A673 (cell line): ENCODE data around the gene EIF4G1. TPM values are rescaled to one million over a fixed set of nuclear protein-coding genes. Genes with fewer than 3 reads are reported as not detected.

ENCODE experiments used
- BruUV-seq: library from RNA; stranded (reverse); fragments of 400-500 nt; replicated peaks from 2 replicates; lab custom pipeline; 2021; lab: Mats Ljungman, UMichigan
- CTCF ChIA-PET: fragments of 300-600 bp; sonication (Branson Sonifier 250); formaldehyde crosslinking; loops from one replicate; lab custom pipeline; 2022; ENCODE audit warnings: antibody characterized with exemption; lab: Charles Lee
- POLR2A ChIA-PET: fragments of 300-600 bp; sonication (Branson Sonifier 250); formaldehyde crosslinking; loops from one replicate; lab custom pipeline; 2022; ENCODE audit warnings: antibody characterized with exemption; ENCODE audit not compliant: low non-redundant PET; lab: Charles Lee
- DNase-seq: peaks from one replicate; pipeline ENCODE4 v3.0.0-alpha.2; 2015; ENCODE audit warnings: low spot score
- H3K27ac ChIP-seq: fragments of 200-600 bp; sonication (generic); 2 replicates; pipeline ENCODE4 v1.5.1; 2016; ENCODE audit warnings: mixed run types, low read depth, mild to moderate bottlenecking, mixed read lengths, antibody characterized with exemption, low read length; ENCODE audit not compliant: poor library complexity, severe bottlenecking
- H3K27me3 ChIP-seq: fragments of 200-600 bp; sonication (generic); replicated peaks from 2 replicates; pipeline ENCODE4 v1.6.1; 2017; ENCODE audit warnings: mixed run types, low read depth, mild to moderate bottlenecking, mixed read lengths, antibody characterized with exemption, low read length; ENCODE audit not compliant: insufficient read depth, poor library complexity
- H3K36me3 ChIP-seq: fragments of 200-600 bp; sonication (generic); 2 replicates; pipeline ENCODE4 v1.6.1; 2016; ENCODE audit warnings: mixed run types, mild to moderate bottlenecking, mixed read lengths, antibody characterized with exemption, low read length; ENCODE audit not compliant: insufficient read depth, poor library complexity, severe bottlenecking
- H3K4me1 ChIP-seq: fragments of 200-600 bp; sonication (generic); 2 replicates; pipeline ENCODE4 v1.6.1; 2017; ENCODE audit warnings: mixed run types, mild to moderate bottlenecking, mixed read lengths, antibody characterized with exemption, low read length; ENCODE audit not compliant: insufficient read depth, poor library complexity, severe bottlenecking
- H3K4me3 ChIP-seq: fragments of 200-600 bp; sonication (generic); 2 replicates; pipeline ENCODE4 v1.5.1; 2016; ENCODE audit warnings: low read depth, mixed run types, mild to moderate bottlenecking, mixed read lengths, low read length; ENCODE audit not compliant: poor library complexity, severe bottlenecking
- H3K9me3 ChIP-seq: fragments of 200-600 bp; sonication (generic); 2 replicates; pipeline ENCODE4 v1.6.1; 2016; ENCODE audit warnings: mixed run types, low read depth, mild to moderate bottlenecking, mixed read lengths, antibody characterized with exemption, low read length; ENCODE audit not compliant: poor library complexity, severe bottlenecking
- EZH2 ChIP-seq: fragments of 200-600 bp; sonication (generic); IDR thresholded peaks from 2 replicates; pipeline ENCODE4 v1.6.1; 2017; ENCODE audit warnings: borderline replicate concordance, low read depth, mild to moderate bottlenecking, mixed read lengths, antibody characterized with exemption, low read length; ENCODE audit not compliant: poor library complexity, severe bottlenecking
- intact Hi-C: fragments of 100-400 bp; cut with micrococcal nuclease; formaldehyde crosslinking; loops from one replicate; pipeline ENCODE4 v1.10.0; 2022; ENCODE audit not compliant: unreplicated experiment
- total RNA-seq: library from RNA; stranded (reverse); gene quantifications from 2 replicates; pipeline ENCODE4 v1.2.3, GENCODE V29; 2021
- TF ChIP-seq, protein P1 (sequence below): fragments of 300-800, 200-600 bp; sonication (generic); conservative IDR thresholded peaks from 2 replicates; pipeline ENCODE4 v1.5.1; 2017; ENCODE audit warnings: low read depth, mild to moderate bottlenecking, antibody characterized with exemption, low read length, moderate library complexity, mixed read lengths

EIF4G1 gene
- total RNA-seq, 1 experiment from 2014 or later = 559 TPM

DNA sequence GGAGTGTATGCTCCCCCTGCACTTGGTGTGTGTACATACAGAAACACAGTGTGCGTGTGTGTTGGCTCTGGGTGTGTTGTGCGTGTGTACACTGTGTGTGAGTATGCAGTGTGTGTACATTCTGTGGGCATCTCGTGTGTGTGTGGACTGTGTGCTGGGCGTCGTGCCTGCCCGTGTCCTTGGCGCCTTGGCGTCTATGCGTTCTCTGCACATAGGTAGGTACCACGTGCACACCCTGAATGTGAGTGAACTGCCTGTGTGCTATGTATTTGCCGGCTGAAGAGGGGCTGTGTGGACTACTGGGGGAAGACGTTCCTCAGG, 39.1 kb upstream of the EIF4G1 start:
- Histone ChIP-seq H3K4me3 (no peak overlapping the region), H3K27ac (no peak overlapping the region), H3K27me3 (peaks cover 24% of the 10 kb centered on the region), H3K4me1 (no peaks in the 10 kb centered on the region), H3K36me3 (no peaks in the 10 kb centered on the region), H3K9me3 (no peaks in the 10 kb centered on the region)
- TF ChIP-seq EZH2 = no peak
- TF ChIP-seq, protein P1, sequence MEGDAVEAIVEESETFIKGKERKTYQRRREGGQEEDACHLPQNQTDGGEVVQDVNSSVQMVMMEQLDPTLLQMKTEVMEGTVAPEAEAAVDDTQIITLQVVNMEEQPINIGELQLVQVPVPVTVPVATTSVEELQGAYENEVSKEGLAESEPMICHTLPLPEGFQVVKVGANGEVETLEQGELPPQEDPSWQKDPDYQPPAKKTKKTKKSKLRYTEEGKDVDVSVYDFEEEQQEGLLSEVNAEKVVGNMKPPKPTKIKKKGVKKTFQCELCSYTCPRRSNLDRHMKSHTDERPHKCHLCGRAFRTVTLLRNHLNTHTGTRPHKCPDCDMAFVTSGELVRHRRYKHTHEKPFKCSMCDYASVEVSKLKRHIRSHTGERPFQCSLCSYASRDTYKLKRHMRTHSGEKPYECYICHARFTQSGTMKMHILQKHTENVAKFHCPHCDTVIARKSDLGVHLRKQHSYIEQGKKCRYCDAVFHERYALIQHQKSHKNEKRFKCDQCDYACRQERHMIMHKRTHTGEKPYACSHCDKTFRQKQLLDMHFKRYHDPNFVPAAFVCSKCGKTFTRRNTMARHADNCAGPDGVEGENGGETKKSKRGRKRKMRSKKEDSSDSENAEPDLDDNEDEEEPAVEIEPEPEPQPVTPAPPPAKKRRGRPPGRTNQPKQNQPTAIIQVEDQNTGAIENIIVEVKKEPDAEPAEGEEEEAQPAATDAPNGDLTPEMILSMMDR = no peak
- ChIA-PET CTCF (no interaction called here), POLR2A (no interaction called here)
- no peak for DNase-seq
- no TSS peak for BruUV-seq
- intact Hi-C loops = no loop called here

DNA sequence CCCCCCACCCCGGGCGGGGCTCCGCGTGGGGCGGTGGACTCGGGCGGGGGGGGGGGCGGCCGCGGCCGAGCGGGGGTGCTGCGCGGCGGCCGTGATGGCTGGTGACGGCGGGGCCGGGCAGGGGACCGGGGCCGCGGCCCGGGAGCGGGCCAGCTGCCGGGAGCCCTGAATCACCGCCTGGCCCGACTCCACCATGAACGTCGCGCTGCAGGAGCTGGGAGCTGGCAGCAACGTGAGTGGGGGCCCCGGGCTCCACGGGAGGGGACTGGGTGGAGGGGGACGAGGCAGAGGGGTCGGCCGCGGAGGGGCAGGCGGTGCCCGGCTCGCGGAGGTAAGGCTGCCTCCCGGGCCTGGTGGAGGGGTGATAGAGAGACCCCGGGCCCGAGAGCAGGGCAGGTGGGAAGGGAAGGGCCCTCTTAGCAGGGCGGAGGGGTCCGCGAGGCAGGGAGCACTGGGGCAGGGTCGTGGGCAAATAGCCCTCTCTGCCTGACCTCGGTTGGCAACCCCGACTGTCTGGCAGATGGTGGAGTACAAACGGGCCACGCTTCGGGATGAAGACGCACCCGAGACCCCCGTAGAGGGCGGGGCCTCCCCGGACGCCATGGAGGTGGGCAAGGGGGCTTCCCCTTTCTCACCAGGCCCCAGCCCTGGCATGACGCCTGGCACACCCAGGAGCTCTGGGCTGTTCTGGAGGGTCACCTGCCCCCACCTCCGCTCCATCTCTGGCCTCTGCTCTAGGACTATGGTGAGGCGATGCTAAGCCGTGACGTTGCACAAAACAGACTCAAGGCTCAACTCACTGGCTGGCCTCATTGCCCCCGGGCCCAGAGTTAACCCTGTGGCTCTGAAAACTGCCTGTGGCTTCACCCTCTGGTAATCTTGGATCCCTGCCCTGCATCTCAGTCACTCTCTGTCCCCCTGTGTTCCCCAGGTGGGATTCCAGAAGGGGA, 38.2 kb upstream of the EIF4G1 start, which contains the start of gene ECE2:
ECE2 (plus strand) TSS at position 62 of the 950 bp plus-strand sequence; CDS start at position 194, 132 bp downstream.
- no peak for TF ChIP-seq EZH2
- TF ChIP-seq, protein P1 = no peak
- Histone ChIP-seq H3K27ac (no peak within 1 kb of the TSS), H3K27me3 (peaks cover 24% of the 10 kb centered on the region), H3K36me3 (no peaks in the 10 kb centered on the region), H3K9me3 (no peaks in the 10 kb centered on the region), H3K4me1 (no peaks in the 10 kb centered on the region), H3K4me3 (no peak within 1 kb of the TSS)
- no peak for DNase-seq
- CTCF ChIA-PET = no interaction called here
- intact Hi-C loops = no loop called here
- no TSS peak for BruUV-seq
- POLR2A ChIA-PET = no interaction called here

DNA sequence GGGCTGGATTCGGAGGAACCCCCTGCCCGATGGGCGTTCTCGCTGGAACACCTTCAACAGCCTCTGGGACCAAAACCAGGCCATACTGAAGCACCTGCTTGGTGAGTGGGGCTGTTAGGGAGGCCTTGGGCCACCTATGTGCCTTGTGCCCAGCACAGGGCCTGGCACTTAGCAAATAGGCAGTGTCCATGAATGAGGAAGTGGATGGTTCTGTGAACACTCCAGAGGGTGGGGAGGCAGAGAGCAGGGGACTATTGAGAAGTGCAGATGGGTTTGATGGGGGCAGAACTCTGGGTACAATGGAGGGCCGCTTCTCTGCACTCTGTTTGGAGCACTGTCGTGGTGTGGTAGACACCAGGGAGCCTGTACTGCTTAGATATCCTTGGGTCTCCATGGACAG, 37.0 kb upstream of the EIF4G1 start:
- H3K27ac ChIP-seq = no peak overlapping the region
- H3K4me1 ChIP-seq = no peaks in the 10 kb centered on the region
- no peak for TF ChIP-seq EZH2
- TF ChIP-seq, protein P1 = no peak
- no peaks in the 10 kb centered on the region for H3K36me3 ChIP-seq
- CTCF ChIA-PET = no interaction called here
- BruUV-seq = no TSS peak
- H3K9me3 ChIP-seq = no peaks in the 10 kb centered on the region
- peaks cover 24% of the 10 kb centered on the region for H3K27me3 ChIP-seq
- POLR2A ChIA-PET = no interaction called here
- intact Hi-C loops = no loop called here
- no peak for DNase-seq
- no peak overlapping the region for H3K4me3 ChIP-seq
